NCI-H510A treated with DMSO at 0.1 percent for 48 hours (cell line): ENCODE data around the gene C7.

Experiments
- DNase-seq: peaks from one replicate; lab custom pipeline; 2025; lab: John Stamatoyannopoulos, UW

The C7 gene

DNA sequence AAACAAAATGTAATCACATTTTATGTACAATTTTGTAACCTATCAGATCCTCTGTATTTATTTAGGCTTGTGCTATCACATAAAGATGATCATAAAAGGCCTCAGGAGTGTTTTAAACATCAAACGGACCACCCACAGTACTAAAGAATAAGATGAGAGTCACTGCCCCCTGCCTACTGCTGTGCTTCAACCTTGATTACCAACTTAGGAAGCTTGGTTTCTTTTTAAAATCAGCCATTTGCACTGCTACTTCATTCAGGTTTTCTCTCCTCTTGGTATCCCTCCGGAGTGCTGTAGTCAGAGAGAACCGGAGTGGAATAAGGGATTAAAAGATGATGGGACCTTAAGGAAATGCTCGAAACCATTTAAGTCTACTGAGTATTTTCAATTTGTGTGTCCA lies 6.9 kb downstream of the C7 start:
- DNase-seq: no peak

DNA sequence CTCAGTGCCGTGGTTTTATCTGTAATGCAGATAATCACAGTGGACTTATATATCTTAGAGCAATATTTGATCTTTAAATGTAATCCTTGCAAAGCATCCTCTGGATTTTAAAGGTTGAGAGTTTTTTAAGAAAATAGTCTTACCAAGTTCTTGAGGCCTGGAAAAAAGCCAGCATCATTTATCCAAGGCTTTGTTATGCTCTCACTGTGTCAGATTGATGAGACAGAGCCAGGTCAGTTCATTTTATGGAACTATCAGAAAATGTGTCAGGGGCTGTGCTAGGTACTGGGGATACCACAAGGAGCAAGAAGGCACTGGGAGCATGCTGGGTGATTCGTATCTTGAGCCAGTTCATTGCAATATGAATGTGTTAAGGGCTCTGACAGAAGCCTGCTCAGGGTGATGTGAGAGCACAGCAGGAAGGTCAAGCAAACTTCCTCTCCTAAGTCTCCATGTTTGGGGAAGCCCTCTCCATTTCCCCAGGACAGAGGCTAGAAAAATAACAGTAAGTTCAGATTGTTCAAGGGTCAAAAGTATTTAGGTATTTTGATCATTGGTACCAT lies 19.7 kb downstream of the C7 start:
- no peak for DNase-seq

DNA sequence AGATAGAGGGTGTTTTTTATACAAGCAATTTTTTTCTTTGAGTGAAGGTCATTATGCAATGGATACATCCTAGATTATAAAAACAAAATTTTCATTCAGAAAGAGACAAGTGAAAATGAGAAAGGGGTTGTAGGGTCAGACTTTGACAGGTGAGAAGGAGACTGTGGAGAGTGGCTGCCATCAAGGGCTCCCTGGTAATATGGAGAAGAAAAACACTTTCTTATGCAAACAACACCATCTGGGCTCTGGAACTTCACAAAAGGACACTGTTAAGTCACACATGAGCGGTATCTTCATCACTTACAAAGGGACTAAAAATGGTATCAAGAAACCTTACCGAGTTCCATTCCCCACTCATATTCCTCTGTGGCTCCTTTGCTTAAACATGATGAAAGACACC lies 23.5 kb downstream of the C7 start:
- no peak for DNase-seq

DNA sequence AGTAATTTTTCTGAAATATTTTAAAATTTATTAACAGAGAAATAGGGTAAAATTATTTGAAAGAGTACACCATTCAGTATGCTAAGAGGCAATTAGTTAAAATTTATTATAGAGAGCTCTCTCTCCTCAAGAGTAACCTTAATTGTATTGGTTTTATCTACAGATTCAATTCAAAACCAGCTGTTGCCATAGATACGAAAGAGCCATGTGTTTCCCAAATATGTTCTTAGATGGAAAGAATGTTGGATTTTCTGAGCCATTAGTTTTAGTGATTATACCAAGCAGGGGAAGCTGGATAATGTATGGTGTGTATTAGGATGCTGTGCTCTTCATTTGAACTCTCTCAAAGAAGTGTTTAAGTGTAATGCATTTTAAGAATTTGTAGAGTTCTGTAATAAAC lies 27.8 kb downstream of the C7 start:
- DNase-seq: no peak

DNA sequence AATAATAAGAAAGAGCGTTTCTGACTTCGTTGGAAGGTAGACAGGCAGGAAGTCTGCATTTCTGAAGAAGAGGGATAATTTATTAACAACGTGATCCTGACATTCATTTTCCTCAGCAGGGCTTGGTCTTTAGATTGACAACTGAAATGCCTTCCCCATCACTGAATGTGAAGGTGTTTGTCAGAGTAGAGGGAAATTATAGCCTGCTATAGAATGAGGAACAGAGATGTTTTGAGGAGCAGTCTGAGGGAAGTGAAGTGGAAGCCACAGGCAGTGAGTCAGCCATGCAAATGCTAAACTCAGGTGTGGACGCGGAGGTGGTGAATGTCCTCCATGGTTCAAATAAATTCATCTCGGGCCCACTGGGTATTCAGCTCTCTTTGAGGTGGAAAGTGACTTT lies 30.5 kb downstream of the C7 start:
- no peak for DNase-seq

DNA sequence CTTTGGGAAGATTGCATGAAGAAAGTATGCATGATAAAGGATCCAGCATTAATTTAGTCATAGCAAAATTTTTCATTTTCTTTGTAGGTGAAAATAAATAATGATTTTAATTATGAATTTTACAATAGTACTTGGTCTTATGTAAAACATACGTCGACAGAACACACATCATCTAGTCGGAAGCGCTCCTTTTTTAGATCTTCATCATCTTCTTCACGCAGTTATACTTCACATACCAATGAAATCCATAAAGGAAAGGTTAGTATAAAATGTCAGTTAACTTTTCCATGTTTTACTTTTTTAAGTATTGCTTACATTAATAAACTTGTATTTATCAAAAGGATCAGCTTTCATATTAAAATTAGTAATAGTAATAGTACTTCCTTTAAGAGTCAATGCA lies 35.8 kb downstream of the C7 start:
- DNase-seq: peak; percentile 33

DNA sequence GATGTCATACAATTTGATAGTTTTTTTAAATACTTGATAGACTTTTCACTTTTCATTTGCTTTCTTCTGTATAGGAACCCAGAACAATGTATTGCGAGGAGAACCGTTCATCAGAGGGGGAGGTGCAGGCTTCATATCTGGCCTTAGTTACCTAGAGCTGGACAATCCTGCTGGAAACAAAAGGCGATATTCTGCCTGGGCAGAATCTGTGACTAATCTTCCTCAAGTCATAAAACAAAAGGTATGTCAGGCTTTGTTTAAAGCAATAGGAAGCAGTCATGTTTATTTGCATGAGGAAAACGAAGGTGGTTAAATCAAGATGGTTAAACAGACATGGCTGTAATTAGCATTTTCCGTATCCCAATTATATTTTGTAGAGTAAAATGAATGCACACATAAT lies 46.0 kb downstream of the C7 start:
- DNase-seq: no peak

DNA sequence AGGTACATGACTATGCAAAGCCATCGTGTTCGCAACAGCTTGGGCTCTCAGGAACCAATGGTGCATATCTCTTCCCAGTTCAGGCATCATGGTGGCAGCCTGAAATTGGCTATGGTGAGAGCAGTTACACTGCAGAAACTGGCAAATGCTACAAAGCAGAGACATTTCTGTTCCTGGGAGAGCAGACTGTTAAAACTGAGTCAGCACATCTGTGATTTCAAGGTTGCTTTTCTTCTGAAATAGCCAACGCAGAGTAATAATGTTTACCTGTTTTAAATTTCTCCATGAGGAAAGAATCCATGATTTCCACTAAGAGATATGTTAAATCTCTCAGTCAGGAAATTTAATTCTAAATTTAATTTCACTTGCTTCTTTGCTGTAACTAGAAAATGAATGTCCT lies 47.8 kb downstream of the C7 start:
- DNase-seq: no peak

DNA sequence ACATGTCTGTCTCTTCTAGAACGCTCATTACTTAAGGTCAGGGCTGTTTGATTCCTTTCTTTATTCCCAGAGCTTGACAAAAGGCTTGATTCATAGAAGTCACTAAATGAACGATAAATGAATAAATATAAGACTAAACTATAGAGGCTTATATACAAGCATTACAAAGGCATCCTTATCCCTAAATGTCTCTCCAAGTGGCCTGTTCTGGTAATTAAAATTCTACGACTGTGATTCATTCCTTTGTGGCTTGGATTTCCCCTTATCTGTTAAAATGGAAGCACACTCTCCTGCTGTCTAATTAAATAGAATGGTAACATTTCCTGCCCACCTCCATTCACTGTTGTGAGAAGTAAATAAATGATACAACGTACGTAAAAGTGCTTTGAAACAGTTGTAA lies 49.5 kb downstream of the C7 start:
- no peak for DNase-seq

DNA sequence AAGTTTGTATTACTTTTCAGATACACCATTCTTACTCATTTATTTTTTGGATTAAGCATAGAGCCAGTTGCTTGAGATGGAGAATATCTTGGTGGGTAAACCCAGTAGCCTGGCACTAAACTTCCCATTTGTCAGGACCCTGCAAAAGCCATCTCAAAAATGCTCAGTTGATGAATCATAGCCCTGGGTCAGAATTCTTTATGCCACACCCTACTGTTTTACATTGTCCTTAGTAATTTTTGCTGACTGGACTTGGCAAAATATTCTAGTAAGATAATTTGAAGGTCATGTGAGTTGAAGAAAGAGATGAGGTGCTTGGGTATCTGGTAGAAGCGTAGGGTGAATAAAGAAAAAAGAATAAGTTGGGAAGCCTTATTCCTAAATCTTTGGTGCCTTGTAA lies 50.7 kb downstream of the C7 start:
- no peak for DNase-seq

DNA sequence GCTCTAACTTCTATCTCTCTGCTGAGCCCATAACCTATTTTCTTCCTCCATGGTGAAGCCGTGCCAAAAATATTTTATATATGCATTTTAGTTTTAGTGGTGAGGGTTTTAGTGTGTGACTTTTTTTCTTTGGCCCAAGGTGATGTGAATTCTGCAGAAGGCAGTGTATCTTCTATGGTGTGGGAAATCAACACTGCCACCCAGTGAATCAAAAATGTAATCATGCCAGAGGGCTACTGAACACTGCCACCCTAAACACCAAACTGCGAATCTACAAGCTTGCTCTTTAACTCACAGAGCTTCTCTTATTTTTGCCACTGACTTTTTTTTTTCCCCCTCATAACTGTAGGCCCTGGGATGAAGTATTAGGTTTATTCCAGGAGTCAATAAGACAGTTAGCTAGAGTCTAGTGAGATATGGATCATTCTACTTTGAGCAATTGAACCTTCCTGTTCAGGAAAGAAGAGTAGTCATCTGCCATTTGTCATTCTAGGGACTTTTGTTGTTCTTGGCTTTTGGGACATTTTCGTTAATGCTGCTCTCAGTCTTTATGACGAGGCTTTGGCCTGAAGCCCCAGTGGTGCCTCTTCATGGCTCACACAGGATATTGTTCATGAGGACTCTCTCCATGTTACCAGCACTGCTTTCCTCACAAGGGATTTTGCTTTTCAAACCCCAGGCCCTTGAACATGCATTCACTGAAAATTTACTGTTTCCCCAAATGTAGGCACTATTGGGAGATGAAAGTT lies 53.1 kb downstream of the C7 start:
- DNase-seq: no peak

DNA sequence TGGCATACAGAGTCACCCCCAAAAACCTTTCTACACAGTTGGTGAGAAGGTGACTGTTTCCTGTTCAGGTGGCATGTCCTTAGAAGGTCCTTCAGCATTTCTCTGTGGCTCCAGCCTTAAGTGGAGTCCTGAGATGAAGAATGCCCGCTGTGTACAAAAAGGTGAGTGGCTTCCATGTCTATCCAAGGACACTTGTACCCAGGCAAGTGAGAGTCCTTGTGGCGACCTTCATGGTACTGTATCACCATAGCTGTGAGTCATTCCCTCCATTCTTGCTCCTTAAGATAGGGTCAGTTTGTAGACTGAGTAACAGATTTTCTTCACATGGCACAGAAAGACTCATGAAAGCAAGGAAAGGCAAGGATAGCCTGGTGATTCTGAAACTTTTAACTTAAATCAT lies 63.1 kb downstream of the C7 start:
- no peak for DNase-seq

DNA sequence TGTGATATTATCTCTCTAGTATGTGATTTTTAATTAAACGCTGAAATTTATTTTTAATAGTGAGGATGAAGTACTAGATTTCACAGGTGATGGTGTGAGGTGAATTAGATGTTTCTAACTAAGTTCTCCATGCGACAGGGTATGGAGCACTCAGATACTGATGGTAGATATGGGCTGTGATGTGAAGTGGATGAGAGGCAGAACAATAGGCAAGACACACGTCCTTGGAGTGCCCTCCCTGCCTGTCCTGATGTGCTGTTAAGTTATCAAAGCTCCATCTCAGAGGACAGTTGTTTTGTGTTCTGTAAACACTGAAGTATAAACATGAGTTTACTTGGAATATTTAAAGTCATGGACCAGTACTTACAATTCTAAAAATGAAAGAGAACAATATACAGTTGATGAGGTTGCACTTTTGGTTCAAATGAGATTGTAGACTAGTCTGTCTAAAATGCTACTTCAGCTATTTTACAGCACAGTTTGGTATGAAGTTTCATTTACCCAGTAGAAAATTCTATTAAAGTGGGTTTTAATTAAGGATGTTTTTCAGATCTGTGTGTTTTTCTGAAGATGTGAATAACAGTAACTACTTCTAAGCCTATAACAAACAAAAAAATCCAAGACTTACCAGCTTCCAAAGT lies 64.2 kb downstream of the C7 start:
- DNase-seq: no peak

DNA sequence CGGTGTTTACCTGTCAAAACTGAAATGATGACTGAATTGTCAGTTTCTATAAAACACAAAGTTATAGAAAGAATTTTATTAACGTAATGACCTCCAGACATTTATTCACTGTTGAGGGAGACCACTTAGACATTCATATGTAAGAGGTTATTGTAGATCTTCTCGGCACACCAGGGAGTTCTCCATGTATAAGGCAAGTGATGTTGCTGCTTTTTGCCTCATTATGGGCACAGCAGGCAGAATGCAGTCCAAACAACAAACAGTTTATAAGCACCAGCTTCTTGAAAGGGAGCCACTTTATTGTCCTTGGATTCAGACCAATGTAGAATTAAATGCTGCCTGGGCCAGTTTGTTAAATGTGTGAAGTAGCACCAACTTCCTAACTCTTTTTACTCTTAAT lies 66.7 kb downstream of the C7 start:
- DNase-seq: no peak

DNA sequence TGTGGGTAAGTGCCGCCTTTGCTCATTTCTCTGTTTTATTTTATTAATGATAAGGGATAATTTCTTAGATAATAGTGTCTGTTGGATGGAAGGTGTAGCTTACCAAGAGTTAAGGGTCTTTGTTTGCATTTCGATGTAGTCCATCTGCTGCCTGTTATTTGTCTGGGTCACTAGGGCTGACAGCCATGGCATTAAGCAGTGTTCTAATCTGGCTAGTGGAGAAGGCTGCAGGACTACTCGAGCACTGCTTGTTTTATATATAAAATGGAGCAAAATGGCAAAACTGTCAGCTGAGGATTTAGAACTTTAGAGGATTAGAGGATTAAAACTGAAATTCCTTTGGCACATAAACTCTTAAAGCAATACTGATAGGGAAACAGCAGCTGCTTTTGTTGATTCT lies 67.5 kb downstream of the C7 start:
- no peak for DNase-seq

DNA sequence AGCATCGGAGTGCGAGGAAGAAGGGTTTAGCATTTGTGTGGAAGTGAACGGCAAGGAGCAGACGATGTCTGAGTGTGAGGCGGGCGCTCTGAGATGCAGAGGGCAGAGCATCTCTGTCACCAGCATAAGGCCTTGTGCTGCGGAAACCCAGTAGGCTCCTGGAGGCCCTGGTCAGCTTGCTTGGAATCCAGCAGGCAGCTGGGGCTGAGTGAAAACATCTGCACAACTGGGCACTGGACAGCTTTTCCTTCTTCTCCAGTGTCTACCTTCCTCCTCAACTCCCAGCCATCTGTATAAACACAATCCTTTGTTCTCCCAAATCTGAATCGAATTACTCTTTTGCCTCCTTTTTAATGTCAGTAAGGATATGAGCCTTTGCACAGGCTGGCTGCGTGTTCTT lies 72.1 kb downstream of the C7 start:
- DNase-seq: no peak

DNA sequence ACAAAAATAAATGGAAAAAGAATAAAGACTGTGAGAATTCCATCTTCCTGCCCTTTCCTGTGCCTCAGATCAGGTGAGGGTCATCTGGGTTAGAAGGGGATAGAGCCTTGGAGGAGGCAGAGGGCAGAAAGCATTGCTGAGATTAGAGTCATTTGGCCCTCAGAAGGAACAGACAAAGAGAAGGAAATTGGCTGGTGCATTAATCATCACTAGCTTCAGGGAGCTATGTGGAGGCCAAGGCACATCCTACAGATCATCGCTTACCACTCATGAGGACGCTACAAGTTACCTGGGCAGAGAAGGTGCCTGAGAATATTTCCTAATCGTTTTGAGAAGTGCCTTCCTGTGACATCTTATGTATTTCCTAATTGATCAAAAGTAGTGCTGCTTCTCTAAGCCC lies 74.5 kb downstream of the C7 start:
- DNase-seq: no peak

DNA sequence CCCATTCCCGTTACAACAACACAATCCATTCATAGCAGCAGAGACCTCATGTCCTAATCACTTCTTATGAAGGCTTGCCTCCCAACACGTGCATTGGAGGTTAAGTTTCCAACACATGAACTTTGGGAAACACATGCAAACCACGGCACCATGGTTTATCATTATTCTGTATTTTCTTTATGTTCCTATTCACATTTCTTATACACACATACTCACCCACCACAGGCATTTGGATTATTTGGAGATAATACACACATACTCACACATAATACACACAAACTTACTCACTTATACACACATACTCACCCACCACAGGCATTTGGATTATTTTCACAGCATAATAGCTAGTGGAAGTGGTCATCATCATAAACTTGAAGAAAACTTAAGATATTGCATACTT lies 75.6 kb downstream of the C7 start:
- no peak for DNase-seq

DNA sequence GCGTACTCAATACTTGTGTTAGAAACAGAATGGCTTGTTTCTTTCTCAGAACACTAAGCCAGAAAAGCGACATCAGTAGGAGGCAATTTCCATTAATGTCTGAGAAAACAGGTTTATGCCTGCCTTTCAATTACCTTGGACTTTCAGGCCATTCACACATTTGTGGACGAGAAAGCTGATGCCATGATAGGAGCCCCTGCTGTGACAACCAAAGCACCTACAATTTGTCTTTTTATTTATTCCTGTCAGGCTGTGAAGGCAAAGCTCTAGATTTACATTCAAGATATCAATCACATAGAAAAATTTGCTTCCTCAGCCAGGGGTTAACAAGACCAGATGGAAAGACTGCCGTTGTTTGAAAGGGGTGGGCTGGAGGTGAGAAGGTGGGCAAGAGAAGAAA lies 76.2 kb downstream of the C7 start:
- DNase-seq: no peak

DNA sequence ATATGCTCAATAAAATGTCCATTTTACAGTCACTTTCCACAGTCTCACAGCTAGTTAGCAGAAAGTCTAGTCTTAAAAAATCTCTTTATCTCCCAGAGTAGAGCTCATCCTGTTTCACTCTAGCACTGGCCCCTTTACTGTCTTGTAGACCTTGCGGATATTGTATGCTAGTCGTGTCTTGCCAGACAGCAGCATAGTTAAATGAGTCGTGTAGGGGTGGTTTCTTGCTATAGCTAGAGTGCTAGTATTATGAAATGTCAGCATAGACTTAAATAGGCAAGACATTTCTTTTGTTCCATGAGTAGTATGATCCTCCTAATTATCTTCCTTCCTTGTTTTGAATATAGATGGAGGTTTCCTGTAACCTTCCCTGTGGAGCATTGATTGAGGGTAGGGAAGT lies 77.4 kb downstream of the C7 start:
- DNase-seq: no peak

DNA sequence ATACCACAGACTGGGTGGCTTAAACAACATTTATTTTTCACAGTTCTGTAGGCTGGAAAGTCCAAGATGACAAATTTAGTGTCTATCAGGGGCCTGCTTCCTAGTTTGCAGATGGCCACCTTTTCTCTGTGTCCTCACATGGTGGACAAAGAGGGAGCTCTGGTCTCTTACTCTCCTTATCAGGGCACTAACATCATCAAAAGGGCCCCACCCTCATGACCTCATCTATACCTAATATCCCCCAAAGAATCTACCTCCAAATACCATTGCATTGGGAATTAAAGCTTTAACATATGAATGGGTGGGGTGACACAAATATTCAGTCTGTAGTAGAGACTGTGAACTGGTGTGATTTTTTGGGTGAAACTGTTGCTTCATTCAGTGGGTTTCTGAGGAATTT lies 78.1 kb downstream of the C7 start:
- no peak for DNase-seq

DNA sequence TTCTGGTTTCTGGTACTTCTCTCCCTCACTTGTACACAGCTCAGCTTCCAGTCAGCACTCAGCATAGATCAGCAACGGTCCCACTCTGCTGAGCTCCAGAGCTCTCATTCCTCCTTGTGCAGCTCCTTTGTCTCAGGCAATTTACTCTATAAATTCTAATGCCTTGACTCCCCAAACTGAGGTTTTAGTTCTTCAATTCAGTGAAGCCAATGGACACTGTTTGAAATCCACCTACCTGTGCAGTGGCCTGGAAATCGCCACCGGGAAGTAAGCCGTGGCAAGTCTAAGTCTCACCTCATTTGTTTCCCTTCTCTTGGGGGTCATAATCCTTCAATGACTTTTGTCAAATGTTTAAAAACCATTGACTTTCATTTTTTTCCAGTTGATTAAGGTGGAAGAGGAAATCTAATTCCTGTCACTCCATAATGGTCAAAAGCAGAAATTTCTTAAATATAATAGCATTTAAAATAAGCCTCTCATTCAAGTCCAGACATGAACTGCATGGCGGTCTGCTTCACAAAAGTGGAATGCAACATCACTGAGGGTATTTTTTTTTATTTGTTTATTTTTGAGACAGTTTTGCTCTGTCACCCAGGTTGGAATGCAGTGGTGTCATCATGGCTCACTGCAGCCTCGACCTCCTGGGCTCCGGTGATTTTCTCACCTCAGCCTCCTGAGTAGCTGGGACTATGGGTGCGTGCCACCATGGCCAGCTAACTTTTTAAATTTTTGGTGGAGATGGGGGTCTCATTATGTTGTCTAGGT lies 79.6 kb downstream of the C7 start:
- DNase-seq: no peak
